Fibroblast of lung (primary cell): ENCODE measurements around the gene RPRD2. TPM values are rescaled to one million over a fixed set of nuclear protein-coding genes. Genes with fewer than 3 reads are reported as not detected.
"Not testable (repeated sequence)": the region's sequence is repeated elsewhere in the genome, so short reads cannot be mapped to it uniquely, and the experiment has no call there.

ENCODE experiments used
- DNase-seq, 2 donors: peaks; one replicate each; pipeline versions ENCODE4 v3.0.0 to v3.0.0-alpha.2; 2010; ENCODE audit warnings: low read depth in 2 of 2
- H2AFZ ChIP-seq: 2 replicates; pipeline ENCODE4 v1.5.1; 2012; ENCODE audit warnings: low read length, control low read depth, inconsistent platforms
- H3K27ac ChIP-seq: 2 replicates; pipeline ENCODE4 v1.5.1; 2011; ENCODE audit warnings: low read length, control low read depth; ENCODE audit not compliant: insufficient read depth
- H3K27me3 ChIP-seq: 2 replicates; pipeline ENCODE4 v1.5.1; 2011; ENCODE audit warnings: mild to moderate bottlenecking, low read length; ENCODE audit not compliant: control insufficient read depth, insufficient read depth
- H3K36me3 ChIP-seq: 2 replicates; pipeline ENCODE4 v1.5.1; 2011; ENCODE audit warnings: low read length; ENCODE audit not compliant: control insufficient read depth, insufficient read depth
- H3K4me1 ChIP-seq: 2 replicates; pipeline ENCODE4 v1.5.1; 2011; ENCODE audit warnings: low read length; ENCODE audit not compliant: control insufficient read depth, insufficient read depth; ENCODE audit errors: extremely low read depth
- H3K4me2 ChIP-seq: 2 replicates; pipeline ENCODE4 v1.5.1; 2011; ENCODE audit warnings: low read length, control low read depth; ENCODE audit not compliant: insufficient read depth; ENCODE audit errors: extremely low read depth
- H3K4me3 ChIP-seq, 4 experiments: fragments of 200-600 bp in 1 of 4; sonication (generic) in 1 of 4; replicated peaks in 1 of 4; 2 replicates each; pipeline ENCODE4 v1.5.1; 2011 to 2016; ENCODE audit warnings: low read length in 4 of 4, low read depth in 3 of 4, mild to moderate bottlenecking in 3 of 4, control low read depth in 2 of 4, inconsistent platforms in 1 of 4, mixed read lengths in 1 of 4; ENCODE audit not compliant: insufficient read depth in 1 of 4; ENCODE audit errors: control extremely low read depth in 1 of 4
- H3K79me2 ChIP-seq: 2 replicates; pipeline ENCODE4 v1.5.1; 2012; ENCODE audit warnings: mild to moderate bottlenecking, low read length, inconsistent platforms; ENCODE audit not compliant: control insufficient read depth, insufficient read depth
- H3K9ac ChIP-seq: 2 replicates; pipeline ENCODE4 v1.5.1; 2011; ENCODE audit warnings: mild to moderate bottlenecking, low read length, control low read depth; ENCODE audit not compliant: insufficient read depth
- H3K9me3 ChIP-seq: 2 replicates; pipeline ENCODE4 v1.5.1; 2012; ENCODE audit warnings: low read depth, low read length; ENCODE audit not compliant: control insufficient read depth, insufficient read depth
- H4K20me1 ChIP-seq: 2 replicates; pipeline ENCODE4 v1.5.1; 2011; ENCODE audit warnings: low read length; ENCODE audit not compliant: control insufficient read depth, insufficient read depth; ENCODE audit errors: extremely low read depth
- CTCF ChIP-seq, 2 donors: IDR thresholded peaks in 1 of 2; conservative IDR thresholded peaks in 1 of 2; 1 replicate in 1 of 2; 2 replicates in 1 of 2; pipeline ENCODE4 v1.5.1; 2011 to 2012; ENCODE audit warnings: low read length in 2 of 2, control low read depth in 1 of 2, inconsistent platforms in 1 of 2, low read depth in 1 of 2, mild to moderate bottlenecking in 1 of 2
- EZH2 ChIP-seq: IDR thresholded peaks from 2 replicates; pipeline ENCODE4 v1.5.1; 2012; ENCODE audit warnings: low read length, control low read depth, mild to moderate bottlenecking; ENCODE audit errors: missing control alignments
- polyA minus RNA-seq: library from RNA; depleted of rRNA, polyadenylated mRNA; stranded (reverse); fragments of >200 nt; gene quantifications from 2 replicates; pipeline ENCODE4 v1.2.3, GENCODE V29; 2011; ENCODE audit warnings: low replicate concordance
- polyA plus RNA-seq, 2 donors: library from polyadenylated mRNA; depleted of rRNA in 1 of 2; stranded (reverse) in 1 of 2; unstranded in 1 of 2; fragments of >200 nt; gene quantifications; 2 replicates each; pipeline ENCODE4 v1.2.1, GENCODE V29; 2011 to 2012; ENCODE audit warnings: missing spikeins in 1 of 2
- total RNA-seq: library from RNA; depleted of rRNA; stranded (reverse); fragments of >200 nt; gene quantifications from 2 replicates; pipeline ENCODE4 v1.2.1, GENCODE V29; 2014

RPRD2 gene
- total RNA-seq, result 6.7 and 12.1 TPM in 2 replicates
- polyA plus RNA-seq, result 13.4 and 16.7 TPM in 2 replicates
- 9.5 and 11.4 TPM in 2 replicates for polyA plus RNA-seq (2012)
- polyA minus RNA-seq, result 14.5 and 24.4 TPM in 2 replicates

DNA sequence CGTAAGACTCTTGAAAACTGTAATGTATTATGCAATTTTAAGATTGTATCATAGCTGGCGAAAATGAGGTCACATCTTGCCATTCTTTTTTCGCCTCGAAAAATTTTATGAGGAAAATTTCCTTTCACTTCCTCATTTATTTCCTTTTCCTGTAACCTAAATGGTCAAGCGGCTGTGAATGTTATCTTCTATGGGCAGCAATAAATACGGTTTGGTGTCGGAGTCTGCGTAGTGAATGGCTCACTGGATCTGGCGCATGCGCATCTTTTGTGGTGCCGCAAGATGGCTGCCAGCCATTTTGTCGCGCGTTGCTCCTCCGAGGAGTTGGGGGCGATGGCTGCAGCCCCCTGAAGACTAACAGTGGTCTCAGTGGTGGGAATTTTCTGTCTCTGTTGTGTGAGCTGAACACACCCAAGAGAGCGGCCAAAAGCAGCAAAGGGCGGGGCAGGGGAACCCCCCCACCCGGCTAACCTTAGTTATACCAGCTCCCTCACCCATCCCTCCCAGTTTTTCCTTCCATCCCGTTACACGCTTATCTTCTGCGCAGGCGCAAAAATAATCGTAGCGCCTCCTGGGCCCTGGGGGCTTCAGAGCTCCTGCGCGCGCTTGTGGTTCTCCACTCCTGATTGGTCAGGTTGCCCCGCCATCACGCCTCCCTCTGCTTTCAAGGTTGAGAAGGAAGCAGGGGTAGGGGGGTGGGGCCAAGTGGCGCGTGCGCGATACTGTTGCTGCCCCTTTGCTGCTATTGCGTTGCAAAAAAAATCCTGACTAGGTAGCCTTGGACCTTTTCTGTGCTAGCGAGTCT, at the start of gene RPRD2:
Gene RPRD2, plus strand, starts transcription at position 722 of the 805 bp plus-strand sequence. CDS start 568 bp downstream, outside the sequence.
- Histone ChIP-seq H3K27me3 (no peaks in the 10 kb centered on the region), H3K4me3 (peak within 1 kb of the TSS; percentile 74 to 92 (median 89)), H4K20me1 (no peaks in the 10 kb centered on the region), H3K36me3 (no peaks in the 10 kb centered on the region), H3K9ac (peak within 1 kb of the TSS; percentile 81), H2AFZ (peak within 1 kb of the TSS; percentile 88), H3K9me3 (no peaks in the 10 kb centered on the region), H3K4me1 (no peaks in the 10 kb centered on the region), H3K79me2 (peaks cover 37% of the 10 kb centered on the region), H3K27ac (peak within 1 kb of the TSS; percentile 91), H3K4me2 (peak within 1 kb of the TSS; percentile 86)
- peak; percentile 11 to 20 for TF ChIP-seq CTCF (conservative IDR thresholded peaks at IDR 0.05 in 1 of 2, IDR thresholded peaks at IDR 0.05 in 1 of 2; ENCODE audit: low read depth in 1 of 2, low read length in 2 of 2)
- TF ChIP-seq EZH2, result no peak
- DNase-seq, result peak; percentile 98 to 100

DNA sequence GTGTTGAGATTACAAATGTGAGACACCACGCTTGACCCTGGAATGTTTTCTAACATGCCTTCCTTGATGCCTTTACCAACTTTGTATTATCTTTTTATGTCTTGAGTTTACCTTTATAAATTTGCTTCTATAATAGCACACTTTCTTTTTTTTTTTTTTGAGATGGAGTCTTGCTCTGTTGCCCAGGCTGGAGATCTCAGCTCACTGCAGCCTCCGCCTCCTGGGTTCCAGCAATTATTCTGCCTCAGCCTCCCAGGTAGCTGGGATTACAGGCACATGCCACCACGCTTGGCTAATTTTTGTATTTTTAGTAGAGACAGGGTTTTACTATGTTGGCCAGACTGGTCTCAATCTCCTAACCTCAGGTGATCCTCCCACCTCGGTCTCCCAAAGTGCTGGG, 49.3 kb upstream of the RPRD2 start:
- not testable (repeated sequence) for H3K36me3 ChIP-seq, H3K79me2 ChIP-seq, H2AFZ ChIP-seq, H3K27ac ChIP-seq, H3K4me1 ChIP-seq, H4K20me1 ChIP-seq, H3K9ac ChIP-seq, H3K4me3 ChIP-seq, H3K27me3 ChIP-seq, H3K4me2 ChIP-seq, H3K9me3 ChIP-seq, DNase-seq

- Histone ChIP-seq H3K27ac (peak overlapping the region; percentile 67), H3K4me3 (peak overlapping the region; percentile 26 to 93 (median 54)), H3K36me3 (peaks cover 1% of the 10 kb centered on the region), H4K20me1 (no peaks in the 10 kb centered on the region), H3K27me3 (no peaks in the 10 kb centered on the region), H2AFZ (peak overlapping the region; percentile 19), H3K4me1 (peaks cover 2% of the 10 kb centered on the region), H3K9ac (no peak overlapping the region), H3K4me2 (peak overlapping the region; percentile 42), H3K9me3 (no peaks in the 10 kb centered on the region), H3K79me2 (peaks cover 27% of the 10 kb centered on the region)
- TF ChIP-seq CTCF (conservative IDR thresholded peaks at IDR 0.05 in 1 of 2, IDR thresholded peaks at IDR 0.05 in 1 of 2; ENCODE audit: low read depth in 1 of 2, low read length in 2 of 2) (no peak), EZH2 (no peak)
- no peak for DNase-seq
These were observed 43.3 kb upstream of the RPRD2 start for GRCh38 chr1:150320667-150320978.
